Loucy (cell line): ENCODE measurements around the gene ACVR2A.
A peak's percentile ranks its signal among the peaks of the same experiment; 100 is the strongest.

ENCODE experiments used
- H2AFZ ChIP-seq: fragments of 200-600 bp; sonication (generic); 2 replicates; pipeline ENCODE4 v1.6.0; 2016; ENCODE audit warnings: antibody characterized with exemption, mild to moderate bottlenecking, low read length, moderate library complexity
- H3F3A ChIP-seq: fragments of 200-600 bp; 2 replicates; pipeline ENCODE4 v1.6.0; 2016; ENCODE audit warnings: antibody characterized with exemption, low read depth, mild to moderate bottlenecking
- H3K27me3 ChIP-seq: fragments of 200-600 bp; sonication (generic); 2 replicates; pipeline ENCODE4 v1.6.1; 2014; ENCODE audit warnings: low read length, mild to moderate bottlenecking; ENCODE audit not compliant: insufficient read depth, poor library complexity, severe bottlenecking
- H3K36me3 ChIP-seq: fragments of 200-600 bp; sonication (generic); 2 replicates; pipeline ENCODE4 v1.6.1; 2016; ENCODE audit warnings: low read length; ENCODE audit not compliant: insufficient read depth
- H3K4me1 ChIP-seq: fragments of 200-600 bp; sonication (generic); 2 replicates; pipeline ENCODE4 v1.5.1; 2014; ENCODE audit warnings: low read length, mild to moderate bottlenecking; ENCODE audit not compliant: insufficient read depth, poor library complexity, severe bottlenecking
- H3K4me2 ChIP-seq: fragments of 200-600 bp; sonication (generic); 2 replicates; pipeline ENCODE4 v1.6.0; 2014; ENCODE audit warnings: antibody characterized with exemption, low read length, low read depth, mild to moderate bottlenecking; ENCODE audit not compliant: poor library complexity, severe bottlenecking
- H3K4me3 ChIP-seq: fragments of 200-600 bp; sonication (generic); 2 replicates; pipeline ENCODE4 v1.5.1; 2014; ENCODE audit warnings: low read length, mild to moderate bottlenecking, mixed read lengths; ENCODE audit not compliant: poor library complexity, severe bottlenecking
- H3K79me2 ChIP-seq: fragments of 200-600 bp; sonication (generic); 2 replicates; pipeline ENCODE4 v1.6.1; 2014; ENCODE audit warnings: low read length; ENCODE audit not compliant: insufficient read depth
- H3K9ac ChIP-seq: fragments of 200-600 bp; sonication (generic); 2 replicates; pipeline ENCODE4 v1.6.0; 2014; ENCODE audit warnings: mild to moderate bottlenecking, low read depth, low read length, moderate library complexity; ENCODE audit not compliant: poor library complexity, severe bottlenecking
- H3K9me2 ChIP-seq: fragments of 200-600 bp; sonication (generic); replicated peaks from 2 replicates; pipeline ENCODE4 v1.6.1; 2016; ENCODE audit warnings: low read depth, low read length, mixed read lengths
- H3K9me3 ChIP-seq: fragments of 200-600 bp; sonication (generic); 2 replicates; pipeline ENCODE4 v1.6.1; 2014; ENCODE audit warnings: mild to moderate bottlenecking, antibody characterized with exemption, low read length, low read depth; ENCODE audit not compliant: insufficient read depth
- H4K20me1 ChIP-seq: fragments of 200-600 bp; sonication (generic); 2 replicates; pipeline ENCODE4 v1.6.0; 2014; ENCODE audit warnings: antibody characterized with exemption, low read length, mild to moderate bottlenecking; ENCODE audit not compliant: insufficient read depth, poor library complexity, severe bottlenecking
- CTCF ChIP-seq: fragments of 200-600 bp; sonication (generic); conservative IDR thresholded peaks from 2 replicates; pipeline ENCODE4 v1.5.1; 2014; ENCODE audit warnings: mild to moderate bottlenecking, antibody characterized with exemption, low read length
- EZH2phosphoT487 ChIP-seq: fragments of 200-600 bp; IDR thresholded peaks from 2 replicates; pipeline ENCODE4 v1.6.1; 2018; ENCODE audit warnings: antibody characterized with exemption, mild to moderate bottlenecking, moderate library complexity, borderline replicate concordance

The ACVR2A gene

GRCh38 chr2:147933931-147934330 lies 89.1 kb downstream of the ACVR2A start:
- Histone ChIP-seq H3K4me1 (no peaks in the 10 kb centered on the region), H2AFZ (no peak overlapping the region), H3K4me3 (no peak overlapping the region), H3K27me3 (no peaks in the 10 kb centered on the region), H3K79me2 (no peaks in the 10 kb centered on the region), H3K4me2 (no peak overlapping the region), H4K20me1 (no peaks in the 10 kb centered on the region), H3F3A (no peaks in the 10 kb centered on the region), H3K36me3 (peaks cover 31% of the 10 kb centered on the region), H3K9ac (no peak overlapping the region), H3K9me2 (no peaks in the 10 kb centered on the region), H3K9me3 (no peaks in the 10 kb centered on the region)
- no peak for TF ChIP-seq CTCF

- Histone ChIP-seq H2AFZ (no peak overlapping the region), H3K27me3 (no peaks in the 10 kb centered on the region), H3K9me3 (no peaks in the 10 kb centered on the region), H3K9me2 (no peaks in the 10 kb centered on the region), H3K79me2 (no peaks in the 10 kb centered on the region), H3K4me3 (no peak overlapping the region), H4K20me1 (no peaks in the 10 kb centered on the region), H3K4me1 (no peaks in the 10 kb centered on the region), H3K4me2 (no peak overlapping the region), H3K9ac (no peak overlapping the region), H3K36me3 (peaks cover 33% of the 10 kb centered on the region), H3F3A (no peaks in the 10 kb centered on the region)
- no peak for TF ChIP-seq EZH2phosphoT487
- no peak for TF ChIP-seq CTCF
Measured at GRCh38 chr2:147934881-147935620, 90.2 kb downstream of the ACVR2A start.

GRCh38 chr2:147937744-147938349 lies 93.0 kb downstream of the ACVR2A start:
- Histone ChIP-seq H3K9me2 (no peaks in the 10 kb centered on the region), H3K27me3 (no peaks in the 10 kb centered on the region), H3K36me3 (peaks cover 34% of the 10 kb centered on the region), H3F3A (no peaks in the 10 kb centered on the region), H3K9me3 (no peaks in the 10 kb centered on the region), H3K4me3 (no peak overlapping the region), H2AFZ (no peak overlapping the region), H4K20me1 (no peaks in the 10 kb centered on the region), H3K79me2 (no peaks in the 10 kb centered on the region), H3K4me2 (no peak overlapping the region), H3K4me1 (no peaks in the 10 kb centered on the region), H3K9ac (no peak overlapping the region)
- TF ChIP-seq CTCF (peak; percentile 91), EZH2phosphoT487 (no peak)
